GM12874 (cell line): ENCODE results near the gene MCOLN1.

ENCODE experiments used
- TF ChIP-seq, protein P1 (sequence below): IDR thresholded peaks from 2 replicates; pipeline ENCODE4 v1.5.1; 2011; ENCODE audit warnings: low read depth, mild to moderate bottlenecking, control low read depth, low read length, moderate library complexity; ENCODE audit not compliant: insufficient read depth

MCOLN1 gene

DNA sequence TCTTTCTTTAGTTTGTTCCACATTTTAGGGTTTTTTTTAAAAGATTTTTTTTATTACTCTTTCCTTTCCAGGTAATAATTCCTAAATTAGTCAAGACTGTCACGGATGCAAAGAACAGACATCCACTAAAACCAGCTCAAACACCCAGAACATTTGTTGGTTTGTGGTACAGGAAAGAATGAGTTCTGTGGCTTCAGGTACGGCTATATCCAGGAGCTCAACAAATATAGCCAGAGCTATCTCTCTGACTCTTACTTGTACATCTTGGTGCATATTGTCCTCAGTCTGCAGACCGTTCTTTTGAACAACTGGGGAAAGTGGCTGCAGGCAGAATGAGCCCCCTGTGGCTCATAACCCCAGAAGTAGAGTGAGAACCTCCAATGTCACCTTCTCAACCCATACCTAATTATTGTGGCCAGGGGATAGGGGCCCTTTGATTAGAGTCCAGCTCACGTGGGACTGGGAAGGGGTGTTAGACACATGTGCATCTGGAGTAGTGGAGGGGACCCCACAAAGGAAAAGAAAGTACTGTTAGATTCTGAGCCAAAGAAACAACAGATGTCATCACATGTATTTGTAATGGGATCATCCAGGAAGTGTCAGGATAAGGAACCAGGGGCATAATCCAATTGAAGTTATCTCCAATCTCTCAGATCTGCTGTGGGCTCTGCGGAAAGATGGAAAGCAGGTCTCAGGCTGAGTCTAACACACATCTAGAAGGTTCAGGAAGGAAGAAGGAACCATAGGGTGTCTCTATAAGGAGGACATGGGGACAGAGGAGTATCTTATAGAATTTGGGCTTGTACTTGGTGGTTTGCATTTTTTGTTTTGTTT is 8.4 kb upstream of the MCOLN1 start:
- TF ChIP-seq, protein P1, sequence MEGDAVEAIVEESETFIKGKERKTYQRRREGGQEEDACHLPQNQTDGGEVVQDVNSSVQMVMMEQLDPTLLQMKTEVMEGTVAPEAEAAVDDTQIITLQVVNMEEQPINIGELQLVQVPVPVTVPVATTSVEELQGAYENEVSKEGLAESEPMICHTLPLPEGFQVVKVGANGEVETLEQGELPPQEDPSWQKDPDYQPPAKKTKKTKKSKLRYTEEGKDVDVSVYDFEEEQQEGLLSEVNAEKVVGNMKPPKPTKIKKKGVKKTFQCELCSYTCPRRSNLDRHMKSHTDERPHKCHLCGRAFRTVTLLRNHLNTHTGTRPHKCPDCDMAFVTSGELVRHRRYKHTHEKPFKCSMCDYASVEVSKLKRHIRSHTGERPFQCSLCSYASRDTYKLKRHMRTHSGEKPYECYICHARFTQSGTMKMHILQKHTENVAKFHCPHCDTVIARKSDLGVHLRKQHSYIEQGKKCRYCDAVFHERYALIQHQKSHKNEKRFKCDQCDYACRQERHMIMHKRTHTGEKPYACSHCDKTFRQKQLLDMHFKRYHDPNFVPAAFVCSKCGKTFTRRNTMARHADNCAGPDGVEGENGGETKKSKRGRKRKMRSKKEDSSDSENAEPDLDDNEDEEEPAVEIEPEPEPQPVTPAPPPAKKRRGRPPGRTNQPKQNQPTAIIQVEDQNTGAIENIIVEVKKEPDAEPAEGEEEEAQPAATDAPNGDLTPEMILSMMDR = no peak

- TF ChIP-seq, protein P1 = no peak
Observed at GRCh38 chr19:7515110-7515644, 7.2 kb upstream of the MCOLN1 start.

DNA sequence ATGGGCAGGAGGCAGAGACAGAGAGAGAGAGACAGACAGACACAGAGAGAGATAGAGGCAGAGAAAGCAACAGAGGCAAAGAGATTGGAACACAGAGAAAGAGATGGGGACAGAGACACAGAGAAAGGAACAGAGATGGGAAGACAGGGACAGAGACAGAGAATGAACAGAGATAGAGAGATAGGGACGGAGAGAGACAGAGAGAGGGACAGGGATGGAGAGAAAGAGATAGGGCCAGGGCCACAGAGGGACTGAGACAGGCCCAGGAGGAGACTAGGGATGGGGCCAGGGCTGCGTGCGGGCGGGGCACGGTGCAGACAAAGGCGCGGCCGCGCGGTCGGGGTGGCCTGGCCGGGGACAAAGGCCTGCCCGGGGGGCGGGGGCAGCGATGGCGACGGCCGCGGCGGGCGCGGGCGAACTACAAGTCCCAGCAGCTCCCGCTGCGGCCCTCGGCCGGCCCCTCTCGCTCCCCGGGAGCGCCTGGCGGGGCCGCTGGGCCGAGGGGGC is 6.7 kb upstream of the MCOLN1 start, which contains the start of gene ZNF358:
Gene ZNF358, plus strand, starts transcription at position 459 of the 507 bp plus-strand sequence. CDS start 3,140 bp downstream, outside the sequence.
- TF ChIP-seq, protein P1 = no peak

DNA sequence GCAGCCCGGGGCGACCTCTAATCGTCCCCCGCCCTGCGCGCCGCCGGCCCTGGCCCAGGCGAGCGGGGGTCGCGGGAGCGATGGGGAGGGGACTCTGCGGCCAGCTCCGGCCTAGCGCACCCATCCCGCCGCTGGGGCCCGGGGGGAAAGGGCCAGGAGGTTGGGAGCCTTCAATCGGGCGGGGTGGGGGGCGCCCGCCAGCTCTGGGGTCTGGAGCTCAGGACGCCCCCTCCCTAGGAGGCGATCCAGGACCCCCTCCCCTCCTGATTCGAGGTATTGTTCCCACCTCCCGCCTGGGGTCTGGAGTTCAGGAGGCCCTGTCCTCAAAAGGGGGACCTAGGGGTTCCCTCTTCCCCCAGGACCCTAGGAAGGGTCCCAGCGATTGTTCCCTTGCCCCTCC is 6.1 kb upstream of the MCOLN1 start:
- TF ChIP-seq, protein P1 = no peak

DNA sequence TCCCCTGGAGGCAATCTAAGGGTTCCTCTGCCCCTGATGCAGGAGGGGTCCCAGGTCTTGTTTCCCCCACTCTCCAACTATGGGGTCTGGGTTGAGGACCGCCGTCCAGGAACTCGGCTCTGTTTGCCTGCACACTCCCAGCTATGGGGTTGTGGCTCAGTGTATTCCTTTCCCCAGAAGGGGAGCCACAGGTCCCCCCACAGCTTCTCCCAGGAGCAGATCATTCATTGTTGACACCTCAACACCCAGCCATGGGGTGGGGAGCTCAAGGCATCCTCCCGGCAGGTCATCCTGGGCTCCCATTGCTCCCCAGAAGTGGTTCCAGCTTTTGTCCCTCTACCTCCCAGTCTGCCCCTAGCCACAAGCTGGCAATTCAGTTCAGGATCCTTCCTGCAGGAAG is 5.5 kb upstream of the MCOLN1 start:
- TF ChIP-seq, protein P1 = no peak

- TF ChIP-seq, protein P1 = no peak
Observed at GRCh38 chr19:7519361-7520130, 2.9 kb upstream of the MCOLN1 start.
